GM12878 (cell line): ENCODE results near the gene CHEK1. TPM values are rescaled to one million over a fixed set of nuclear protein-coding genes. Genes with fewer than 3 reads are reported as not detected.
A peak's percentile ranks its signal among the peaks of the same experiment; 100 is the strongest.

Experiments
- ATAC-seq: fragments of 200-7000 bp; cut with Tn5 transposase; 3 replicates; pipeline ENCODE4 v1.9.1; 2020; ENCODE audit warnings: mild to moderate bottlenecking, moderate library complexity
- BruUV-seq: library from RNA; stranded (reverse); fragments of 400-500 nt; replicated peaks from 2 replicates; lab custom pipeline; 2021; lab: Mats Ljungman, UMichigan
- CTCF ChIA-PET: fragments of 300-600 bp; sonication (Branson Sonifier 250); formaldehyde crosslinking; extraction: SDS; loops from one replicate; lab custom pipeline; 2021; ENCODE audit warnings: inconsistent platforms; lab: Yijun Ruan, JAX
- POLR2A ChIA-PET: fragments of 350-600 bp; formaldehyde crosslinking; extraction: SDS; loops from one replicate; lab custom pipeline; 2021; ENCODE audit warnings: inconsistent platforms; lab: Charles Lee
- RAD21 ChIA-PET: fragments of 300-600 bp; sonication (Branson Sonifier 250); formaldehyde crosslinking; loops from one replicate; lab custom pipeline; 2023; ENCODE audit warnings: antibody characterized with exemption; ENCODE audit not compliant: unreplicated experiment; lab: Charles Lee
- SMC1A ChIA-PET: fragments of 300-600 bp; sonication (Branson Sonifier 250); formaldehyde crosslinking; loops from one replicate; lab custom pipeline; 2023; ENCODE audit not compliant: unreplicated experiment, uncharacterized antibody; lab: Charles Lee
- DNase-seq: peaks from one replicate; pipeline ENCODE4 v3.0.0-alpha.2; 2011; ENCODE audit warnings: low read depth, low spot score
- FAIRE-seq: peaks from 3 replicates; lab custom pipeline; 2011; peaks lifted over from hg19 to GRCh38; lab: Jason Lieb, UNC
- H2AFZ ChIP-seq: 2 replicates; pipeline ENCODE4 v1.6.0; 2011; ENCODE audit warnings: low read depth, low read length, control low read depth; ENCODE audit not compliant: control insufficient read depth
- H3K27ac ChIP-seq: 2 replicates; pipeline ENCODE4 v1.5.1; 2011; ENCODE audit warnings: control low read depth; ENCODE audit not compliant: control insufficient read depth, insufficient read depth
- H3K27me3 ChIP-seq, 2 experiments: replicated peaks in 1 of 2; 2 replicates each; pipeline versions ENCODE4 v1.6.0 to v1.6.1; 2011; ENCODE audit warnings: low read length in 1 of 2; ENCODE audit not compliant: control insufficient read depth in 2 of 2, insufficient read depth in 2 of 2
- H3K36me3 ChIP-seq, 2 experiments: 2 replicates each; pipeline ENCODE4 v1.5.1; 2011; ENCODE audit warnings: low read length in 1 of 2; ENCODE audit not compliant: control insufficient read depth in 2 of 2, insufficient read depth in 2 of 2
- H3K4me1 ChIP-seq: 2 replicates; pipeline ENCODE4 v1.6.1; 2011; ENCODE audit warnings: mild to moderate bottlenecking, low read length, moderate library complexity, mixed read lengths; ENCODE audit not compliant: control insufficient read depth, insufficient read depth
- H3K4me2 ChIP-seq: 2 replicates; pipeline ENCODE4 v1.6.0; 2011; ENCODE audit warnings: control low read depth; ENCODE audit not compliant: control insufficient read depth, insufficient read depth
- H3K4me3 ChIP-seq: fragments of 200-600 bp; sonication (generic); 2 replicates; pipeline ENCODE4 v1.5.1; 2016
- H3K79me2 ChIP-seq: 2 replicates; pipeline ENCODE4 v1.6.0; 2011; ENCODE audit warnings: low read length; ENCODE audit not compliant: control insufficient read depth, insufficient read depth
- H3K9ac ChIP-seq: 2 replicates; pipeline ENCODE4 v1.8.0; 2011; ENCODE audit warnings: low read length, control low read depth, mixed read lengths; ENCODE audit not compliant: control insufficient read depth, insufficient read depth
- H3K9me3 ChIP-seq: replicated peaks from 3 replicates; pipeline ENCODE4 v1.5.1; 2011; ENCODE audit warnings: mild to moderate bottlenecking, low read length; ENCODE audit not compliant: control insufficient read depth, insufficient read depth
- H4K20me1 ChIP-seq: 2 replicates; pipeline ENCODE4 v1.6.0; 2011; ENCODE audit not compliant: control insufficient read depth, insufficient read depth
- BCL11A ChIP-seq: IDR thresholded peaks from 2 replicates; pipeline ENCODE4 v1.6.1; 2011; ENCODE audit warnings: low read depth, low read length
- E4F1 ChIP-seq: fragments of 450-650 bp; IDR thresholded peaks from 2 replicates; pipeline ENCODE4 v1.6.1; 2018; ENCODE audit warnings: borderline replicate concordance, mild to moderate bottlenecking; ENCODE audit not compliant: partially characterized antibody
- ETV6 ChIP-seq, 2 experiments: fragments of 450-650 bp in 1 of 2; IDR thresholded peaks in 1 of 2; conservative IDR thresholded peaks in 1 of 2; 2 replicates each; pipeline ENCODE4 v1.6.1; 2014; ENCODE audit warnings: antibody characterized with exemption in 1 of 2, borderline replicate concordance in 1 of 2, low read depth in 1 of 2, mild to moderate bottlenecking in 1 of 2, moderate library complexity in 1 of 2
- FOS ChIP-seq: IDR thresholded peaks from 3 replicates; pipeline ENCODE4 v1.6.1; 2011; ENCODE audit warnings: borderline replicate concordance; ENCODE audit not compliant: insufficient read length; ENCODE audit errors: extremely low read depth
- HDAC6 ChIP-seq: fragments of 200-600 bp; sonication (generic); IDR thresholded peaks from one replicate; pipeline ENCODE4 v1.8.0; 2017; ENCODE audit warnings: antibody characterized with exemption; ENCODE audit not compliant: unreplicated experiment
- JUND ChIP-seq: IDR thresholded peaks from 2 replicates; pipeline ENCODE4 v1.6.1; 2012; ENCODE audit warnings: low read depth, mild to moderate bottlenecking, low read length, improper control_type of control experiment, moderate library complexity
- MYB ChIP-seq: fragments of 150-350 bp; IDR thresholded peaks from 2 replicates; pipeline ENCODE4 v1.6.1; 2014; ENCODE audit warnings: mild to moderate bottlenecking, low read depth, low read length, borderline replicate concordance
- MYC ChIP-seq: IDR thresholded peaks from 2 replicates; pipeline ENCODE4 v1.6.1; 2011; ENCODE audit warnings: mild to moderate bottlenecking, low read length, moderate library complexity, inconsistent platforms; ENCODE audit not compliant: insufficient read depth, insufficient replicate concordance, insufficient read length, severe bottlenecking
- NKRF ChIP-seq: fragments of 450-650 bp; conservative IDR thresholded peaks from 2 replicates; pipeline ENCODE4 v1.6.1; 2017; ENCODE audit warnings: mild to moderate bottlenecking, moderate library complexity
- NR2C1 ChIP-seq: fragments of 450-650 bp; IDR thresholded peaks from 2 replicates; pipeline ENCODE4 v1.6.1; 2017; ENCODE audit warnings: antibody characterized with exemption, mild to moderate bottlenecking, moderate library complexity
- POLR2AphosphoS2 ChIP-seq: IDR thresholded peaks from 2 replicates; pipeline ENCODE4 v1.6.1; 2011; ENCODE audit warnings: low read depth, mild to moderate bottlenecking, low read length, improper control_type of control experiment, moderate library complexity
- PRDM15 ChIP-seq: fragments of 450-650 bp; formaldehyde crosslinking; IDR thresholded peaks from 2 replicates; pipeline ENCODE4 v1.4.0; 2020; ENCODE audit warnings: mild to moderate bottlenecking, moderate library complexity
- RAD21 ChIP-seq: IDR thresholded peaks from 2 replicates; pipeline ENCODE4 v1.6.1; 2011; ENCODE audit warnings: mild to moderate bottlenecking, low read depth, low read length, moderate library complexity; ENCODE audit not compliant: insufficient read depth
- SMAD1 ChIP-seq: fragments of 450-650 bp; IDR thresholded peaks from 2 replicates; pipeline ENCODE4 v1.6.1; 2018; ENCODE audit warnings: mild to moderate bottlenecking, low read depth; ENCODE audit not compliant: partially characterized antibody
- SMARCA5 ChIP-seq: fragments of 450-650 bp; IDR thresholded peaks from 2 replicates; pipeline ENCODE4 v1.6.1; 2017; ENCODE audit warnings: mild to moderate bottlenecking
- SREBF1 ChIP-seq: IDR thresholded peaks from 2 replicates; pipeline ENCODE4 v1.6.1; 2012; ENCODE audit warnings: mild to moderate bottlenecking, low read length
- ZNF24 ChIP-seq: fragments of 450-650 bp; IDR thresholded peaks from 2 replicates; pipeline ENCODE4 v1.6.1; 2017; ENCODE audit warnings: antibody characterized with exemption, mild to moderate bottlenecking
- WGBS: methylation state at CpG from one replicate; pipeline ENCODE4 v1.1.6; 2016; ENCODE audit warnings: low lambda C conversion rate; ENCODE audit not compliant: insufficient replicate concordance, insufficient coverage; ENCODE audit errors: missing lambda C conversion rate; 5-methylcytosine and 5-hydroxymethylcytosine counted together
- in situ Hi-C: fragments of 300-500 bp; cut with MboI; formaldehyde crosslinking; loops from 9 replicates; pipeline ENCODE4 v1.14.3; 2018; ENCODE audit warnings: mixed read lengths
- intact Hi-C: fragments of 100-400 bp; cut with micrococcal nuclease; formaldehyde crosslinking; loops from one replicate; pipeline ENCODE4 v1.14.2; 2022; ENCODE audit not compliant: unreplicated experiment
- polyA plus RNA-seq, 11 experiments: library from polyadenylated mRNA; depleted of rRNA in 4 of 11; unstranded in 6 of 11; stranded (reverse) in 5 of 11; fragments of >200 nt; fragmentation: Nextera tagmentation in 4 of 11; fragmentation: Illumina TruSeq in 1 of 11; extraction: Ambion mirVana in 4 of 11; extraction: Trizol in 1 of 11; gene quantifications; 1 replicate in 1 of 11; 2 replicates in 10 of 11; pipeline versions ENCODE4 v1.2.1 to v1.2.3, GENCODE V29; 2011 to 2016; ENCODE audit warnings: inconsistent platforms in 2 of 11, missing spikeins in 2 of 11, low read depth in 1 of 11
- total RNA-seq, 4 experiments: library from RNA; depleted of rRNA in 3 of 4; stranded (reverse); fragments of >200 nt in 3 of 4; fragmentation: Illumina TruSeq in 1 of 4; extraction: Trizol in 1 of 4; gene quantifications; 2 replicates each; pipeline versions ENCODE4 v1.2.1 to v1.2.3, GENCODE V29; 2013 to 2021

The CHEK1 gene
- total and polyA plus RNA-seq, 10 of the 15 experiments (the other 5 are each of a cell fraction or from before 2014, with no cell fraction given) = 42.1 to 72.9 (median 65.6) TPM

GRCh38 chr11:125662689-125663088, 37.7 kb downstream of the CHEK1 start:
- no peak for DNase-seq
- SMC1A ChIA-PET = no interaction called here
- no peak overlapping the region for H3K4me2 ChIP-seq
- ATAC-seq = no peak; the same call in 2 of the 3 replicates
- intact Hi-C loops = no loop called here
- in situ Hi-C loops = no loop called here
- no peaks in the 10 kb centered on the region for H3K79me2 ChIP-seq
- no peaks in the 10 kb centered on the region for H4K20me1 ChIP-seq
- RAD21 ChIA-PET = no interaction called here
- peak; percentile 31 for FAIRE-seq
- H3K4me1 ChIP-seq = no peaks in the 10 kb centered on the region
- no TSS peak for BruUV-seq
- H3K27ac ChIP-seq = no peak overlapping the region
- CTCF ChIA-PET = interaction anchor here (0.6 kb wide), 2 partner anchors 19 to 40 kb away, joined by 3 read pairs; no protein-coding TSS in a partner anchor
- H3K4me3 ChIP-seq = no peak overlapping the region
- WGBS = 31% methylated on average over 2 of the region's 2 CpGs
- peaks cover 0 to 9% of the 10 kb centered on the region in 2 experiments; a peak in 3 of 4 replicates for H3K36me3 ChIP-seq
- H3K9me3 ChIP-seq = no peaks in the 10 kb centered on the region; the same call in 2 of the 3 replicates
- POLR2A ChIA-PET = no interaction called here
- no peak overlapping the region for H2AFZ ChIP-seq
- H3K27me3 ChIP-seq = no peaks in the 10 kb centered on the region
- H3K9ac ChIP-seq = no peak overlapping the region
- TF ChIP-seq HDAC6 (no peak), ZNF24 (no peak), MYC (no peak), PRDM15 (CRISPR knock-in tag) (no peak), SMAD1 (no peak), FOS (no peak), E4F1 (no peak), POLR2AphosphoS2 (no peak), NR2C1 (no peak), ETV6 (conservative IDR thresholded peaks at IDR 0.05 in 1 of 2, IDR thresholded peaks at IDR 0.05 in 1 of 2; ENCODE audit: borderline replicate concordance in 1 of 2, low read depth in 1 of 2) (no peak), MYB (no peak), JUND (no peak), RAD21 (no peak), NKRF (no peak), BCL11A (no peak), SMARCA5 (no peak), SREBF1 (no peak)
